IPS DF 19.7 (cell line): ENCODE data around the gene VPS9D1.
"Not testable (repeated sequence)": the region's sequence is repeated elsewhere in the genome, so short reads cannot be mapped to it uniquely, and the experiment has no call there.

Experiments used
- DNase-seq: peaks from one replicate; pipeline ENCODE4 v3.0.0-alpha.2; 2013; ENCODE audit warnings: low read depth, low spot score

The VPS9D1 gene

GRCh38 chr16:89664238-89664637, 56.5 kb downstream of the VPS9D1 start:
- not testable (repeated sequence) for DNase-seq

DNA sequence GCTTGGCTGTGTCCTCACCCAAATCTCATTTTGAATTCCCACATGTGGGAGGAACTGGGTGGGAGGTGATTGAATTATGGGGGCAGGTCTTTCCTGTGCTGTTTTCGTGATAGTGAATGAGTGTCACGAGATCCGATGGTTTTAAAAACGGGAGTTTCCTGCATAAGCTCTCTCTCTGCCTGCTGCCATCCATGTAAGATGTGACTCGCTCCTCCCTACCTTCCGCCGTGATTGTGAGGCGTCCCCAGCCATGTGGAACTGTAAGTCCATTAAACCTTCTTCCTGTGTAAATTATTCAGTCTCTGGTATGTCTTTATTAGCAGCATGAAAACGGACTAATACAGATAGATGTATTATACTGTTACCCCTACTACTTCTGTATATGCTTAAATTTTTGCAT, 59.5 kb downstream of the VPS9D1 start:
- no peak for DNase-seq

DNA sequence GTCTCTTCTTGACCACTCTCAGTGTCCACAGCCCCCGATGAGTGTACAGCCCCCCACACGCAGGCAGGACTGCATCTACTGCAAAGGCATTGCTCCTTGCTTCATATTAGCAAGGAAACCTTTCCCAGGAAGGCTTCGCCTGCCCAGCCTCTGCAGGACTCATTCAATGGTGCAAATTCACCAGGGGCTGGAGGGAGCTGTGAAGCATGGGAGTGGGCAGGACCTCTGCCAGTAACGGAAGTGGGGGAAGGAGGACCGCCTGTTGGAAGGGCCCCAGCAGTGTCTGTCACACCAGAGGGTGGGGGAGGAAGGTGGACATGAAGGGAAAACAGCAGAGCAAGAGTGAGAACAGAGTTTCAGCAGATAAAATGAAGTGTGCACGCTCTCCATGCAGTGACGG, 60.6 kb downstream of the VPS9D1 start:
- DNase-seq, result no peak

- DNase-seq, result no peak
These were observed 62.3 kb downstream of the VPS9D1 start for GRCh38 chr16:89658221-89658879.

GRCh38 chr16:89657442-89658220, 63.1 kb downstream of the VPS9D1 start, which contains the start of the genes CHMP1A and SPATA33:
Gene CHMP1A (minus strand): TSS chr16:89657708. CDS start chr16:89657588, 120 bp downstream.
Gene SPATA33 (plus strand): TSS chr16:89657836. CDS start chr16:89657912, 76 bp downstream.
- DNase-seq, result no peak
